GM12878 (cell line): ENCODE measurements around the gene ANKMY1.
A peak's percentile ranks its signal among the peaks of the same experiment; 100 is the strongest.

Experiments used
- CTCF ChIP-seq, 3 experiments: IDR thresholded peaks in 2 of 3; conservative IDR thresholded peaks in 1 of 3; 2 replicates each; pipeline ENCODE4 v1.5.1; 2011; ENCODE audit warnings: low read depth in 3 of 3, low read length in 3 of 3, mild to moderate bottlenecking in 3 of 3, control low read depth in 2 of 3, moderate library complexity in 2 of 3, inconsistent platforms in 1 of 3, mixed read lengths in 1 of 3; ENCODE audit not compliant: control insufficient read depth in 2 of 3, insufficient read depth in 1 of 3; ENCODE audit errors: extremely low read depth in 1 of 3
- EZH2 ChIP-seq: IDR thresholded peaks from 2 replicates; pipeline ENCODE4 v1.6.1; 2012; ENCODE audit warnings: low read depth, mild to moderate bottlenecking, control low read depth, inconsistent platforms, low read length, borderline replicate concordance; ENCODE audit not compliant: control insufficient read depth
- HDAC6 ChIP-seq: fragments of 200-600 bp; sonication (generic); IDR thresholded peaks from one replicate; pipeline ENCODE4 v1.8.0; 2017; ENCODE audit warnings: antibody characterized with exemption; ENCODE audit not compliant: unreplicated experiment
- JUNB ChIP-seq: IDR thresholded peaks from 2 replicates; pipeline ENCODE4 v1.6.1; 2016; ENCODE audit warnings: antibody characterized with exemption, mild to moderate bottlenecking
- MXI1 ChIP-seq: fragments of 150-350 bp; IDR thresholded peaks from 2 replicates; pipeline ENCODE4 v1.6.1; 2011; ENCODE audit warnings: low read depth, mild to moderate bottlenecking, inconsistent platforms, low read length, improper control_type of control experiment
- POLR2AphosphoS5 ChIP-seq: IDR thresholded peaks from 2 replicates; pipeline ENCODE4 v1.6.1; 2011; ENCODE audit warnings: mild to moderate bottlenecking, low read length, inconsistent platforms
- REST ChIP-seq: IDR thresholded peaks from 2 replicates; pipeline ENCODE4 v1.6.1; 2012; ENCODE audit warnings: mild to moderate bottlenecking, low read depth, low read length
- TCF12 ChIP-seq: IDR thresholded peaks from 2 replicates; pipeline ENCODE4 v1.6.1; 2011; ENCODE audit warnings: low read depth, mild to moderate bottlenecking, low read length

GRCh38 chr2:240585101-240585500, 27.3 kb upstream of the ANKMY1 start:
- TF ChIP-seq CTCF (IDR thresholded peaks at IDR 0.05 in 2 of 3, conservative IDR thresholded peaks at IDR 0.05 in 1 of 3; ENCODE audit: control insufficient read depth in 2 of 3, extremely low read depth in 1 of 3, insufficient read depth in 1 of 3, low read depth in 3 of 3, low read length in 3 of 3) = no peak
- no peak for TF ChIP-seq JUNB
- peak; percentile 0 for TF ChIP-seq POLR2AphosphoS5
- no peak for TF ChIP-seq MXI1
- no peak for TF ChIP-seq REST
- TF ChIP-seq HDAC6 = no peak
- peak; percentile 96 for TF ChIP-seq TCF12
- TF ChIP-seq EZH2 = no peak
